GM21515 (cell line): ENCODE measurements around the gene RXRA.

Source experiments
- ATAC-seq: cut with Tn5 transposase; IDR thresholded peaks from one replicate; pipeline ENCODE4 v1.9.1; 2021; ENCODE audit not compliant: unreplicated experiment

Gene RXRA

DNA sequence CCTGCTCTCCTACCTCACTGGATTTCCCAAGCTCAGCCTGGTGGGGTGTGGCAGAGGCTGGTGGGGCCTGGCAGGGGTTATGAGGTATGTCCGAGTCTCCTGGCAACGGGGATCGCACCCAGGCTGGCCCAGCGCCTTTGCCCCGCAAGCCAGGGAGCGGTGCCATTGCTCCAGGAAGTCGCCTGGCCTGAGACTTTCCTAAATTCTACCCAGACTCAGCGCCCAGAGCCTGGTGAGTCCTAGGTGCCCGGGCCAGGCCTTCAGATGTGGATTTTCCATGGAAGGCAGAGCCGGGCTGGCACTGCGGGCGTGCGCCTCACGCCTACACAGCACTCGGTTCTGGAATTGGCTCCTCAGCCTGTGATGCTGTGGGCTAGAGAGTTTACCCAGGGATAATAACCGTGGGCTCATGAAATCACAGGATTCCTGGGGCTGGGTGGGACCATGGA is 159.9 kb downstream of the RXRA start:
- ATAC-seq = no peak

DNA sequence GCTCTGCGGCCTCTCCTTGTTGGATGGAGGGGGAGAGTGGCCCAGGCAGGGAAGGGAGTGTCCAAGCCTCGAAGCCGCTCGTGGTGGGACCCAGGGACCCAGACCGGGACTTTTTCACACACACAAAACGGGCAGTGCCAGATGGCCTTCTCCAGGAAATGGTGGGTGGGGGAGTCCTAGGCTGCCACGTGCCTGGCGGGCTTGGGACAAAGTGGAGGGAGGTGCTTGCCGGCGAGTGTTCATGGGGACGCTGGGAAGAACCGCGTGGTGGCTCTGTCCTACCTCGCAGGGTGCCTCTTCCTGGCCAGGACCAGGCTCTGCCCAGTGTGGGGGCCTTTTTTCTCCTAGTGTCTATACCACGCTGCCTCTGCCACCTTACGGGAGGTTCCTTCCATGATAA is 160.3 kb downstream of the RXRA start:
- no peak for ATAC-seq
